KMS-11 (cell line): Measurements from ENCODE around the gene BAZ2B.

ENCODE experiments used
- H2AFZ ChIP-seq: fragments of 200-600 bp; sonication (generic); 2 replicates; pipeline ENCODE4 v1.6.1; 2016; ENCODE audit warnings: antibody characterized with exemption, mixed run types, low read depth
- H3K27ac ChIP-seq: fragments of 200-600 bp; sonication (generic); 2 replicates; pipeline ENCODE4 v1.6.1; 2016; ENCODE audit warnings: mild to moderate bottlenecking, mixed run types
- H3K27me3 ChIP-seq: fragments of 200-600 bp; sonication (generic); 2 replicates; pipeline ENCODE4 v1.6.1; 2017; ENCODE audit warnings: mild to moderate bottlenecking, low read depth, mixed run types, moderate library complexity; ENCODE audit not compliant: insufficient read depth
- H3K36me3 ChIP-seq: fragments of 200-600 bp; sonication (generic); 2 replicates; pipeline ENCODE4 v1.6.1; 2017; ENCODE audit warnings: mild to moderate bottlenecking, mixed run types; ENCODE audit not compliant: insufficient read depth
- H3K4me1 ChIP-seq: fragments of 200-600 bp; sonication (generic); 2 replicates; pipeline ENCODE4 v1.6.1; 2016; ENCODE audit warnings: mild to moderate bottlenecking, low read depth, mixed run types; ENCODE audit not compliant: poor library complexity, severe bottlenecking
- H3K4me2 ChIP-seq: fragments of 200-600 bp; sonication (generic); 2 replicates; pipeline ENCODE4 v1.7.0; 2016; ENCODE audit warnings: mild to moderate bottlenecking, mixed run types
- H3K4me3 ChIP-seq: fragments of 200-600 bp; sonication (generic); IDR thresholded peaks from 2 replicates; pipeline ENCODE4 v1.6.1; 2017; ENCODE audit warnings: low read depth, low read length, mixed read lengths; ENCODE audit not compliant: insufficient read depth
- H3K79me2 ChIP-seq: fragments of 200-600 bp; sonication (generic); 2 replicates; pipeline ENCODE4 v1.6.1; 2016; ENCODE audit warnings: low read depth, mixed run types; ENCODE audit not compliant: insufficient read depth
- H3K9ac ChIP-seq: fragments of 200-600 bp; sonication (generic); 2 replicates; pipeline ENCODE4 v1.6.1; 2016; ENCODE audit warnings: mild to moderate bottlenecking, mixed run types
- H4K20me1 ChIP-seq: fragments of 200-600 bp; sonication (generic); 2 replicates; pipeline ENCODE4 v1.6.1; 2016; ENCODE audit warnings: mild to moderate bottlenecking, mixed run types; ENCODE audit not compliant: insufficient read depth
- TF ChIP-seq, protein P1 (sequence below): fragments of 200-600 bp; sonication (generic); conservative IDR thresholded peaks from 2 replicates; pipeline ENCODE4 v1.6.1; 2017; ENCODE audit warnings: low read depth, mild to moderate bottlenecking, antibody characterized with exemption, low read length, moderate library complexity, mixed read lengths

Gene BAZ2B

DNA sequence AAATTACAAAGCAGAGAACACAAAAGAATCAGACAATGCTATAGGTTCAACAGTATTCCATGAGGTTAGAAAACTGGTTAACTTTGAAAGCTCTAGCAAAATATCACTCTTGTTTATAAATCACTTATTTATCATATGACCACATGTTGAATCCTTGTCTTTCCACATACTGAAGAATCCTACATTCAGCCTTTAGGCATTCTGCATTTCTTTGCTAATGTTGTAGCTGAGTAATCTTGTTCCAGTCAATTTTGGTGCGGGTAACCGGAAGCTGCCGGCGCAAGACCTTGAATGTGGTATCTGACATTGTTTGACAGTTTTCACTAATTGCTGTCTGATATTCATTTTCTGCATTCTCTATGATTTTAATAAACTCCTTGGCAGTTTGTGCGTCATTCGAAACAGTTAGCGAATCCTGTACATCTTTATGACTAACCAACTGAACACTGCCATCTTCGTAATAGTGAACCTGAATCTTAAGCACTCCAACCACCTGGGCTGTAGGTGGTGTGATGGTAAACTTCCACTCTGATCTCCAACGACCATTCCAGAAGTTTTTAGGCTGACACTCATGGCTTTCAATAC, 154.1 kb downstream of the BAZ2B start:
- H4K20me1 ChIP-seq, result no peaks in the 10 kb centered on the region
- H3K4me1 ChIP-seq, result no peaks in the 10 kb centered on the region
- no peak overlapping the region for H3K4me2 ChIP-seq
- TF ChIP-seq, protein P1, sequence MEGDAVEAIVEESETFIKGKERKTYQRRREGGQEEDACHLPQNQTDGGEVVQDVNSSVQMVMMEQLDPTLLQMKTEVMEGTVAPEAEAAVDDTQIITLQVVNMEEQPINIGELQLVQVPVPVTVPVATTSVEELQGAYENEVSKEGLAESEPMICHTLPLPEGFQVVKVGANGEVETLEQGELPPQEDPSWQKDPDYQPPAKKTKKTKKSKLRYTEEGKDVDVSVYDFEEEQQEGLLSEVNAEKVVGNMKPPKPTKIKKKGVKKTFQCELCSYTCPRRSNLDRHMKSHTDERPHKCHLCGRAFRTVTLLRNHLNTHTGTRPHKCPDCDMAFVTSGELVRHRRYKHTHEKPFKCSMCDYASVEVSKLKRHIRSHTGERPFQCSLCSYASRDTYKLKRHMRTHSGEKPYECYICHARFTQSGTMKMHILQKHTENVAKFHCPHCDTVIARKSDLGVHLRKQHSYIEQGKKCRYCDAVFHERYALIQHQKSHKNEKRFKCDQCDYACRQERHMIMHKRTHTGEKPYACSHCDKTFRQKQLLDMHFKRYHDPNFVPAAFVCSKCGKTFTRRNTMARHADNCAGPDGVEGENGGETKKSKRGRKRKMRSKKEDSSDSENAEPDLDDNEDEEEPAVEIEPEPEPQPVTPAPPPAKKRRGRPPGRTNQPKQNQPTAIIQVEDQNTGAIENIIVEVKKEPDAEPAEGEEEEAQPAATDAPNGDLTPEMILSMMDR, result no peak
- H3K36me3 ChIP-seq, result no peaks in the 10 kb centered on the region
- H3K79me2 ChIP-seq, result no peaks in the 10 kb centered on the region
- no peak overlapping the region for H3K9ac ChIP-seq
- no peaks in the 10 kb centered on the region for H3K27me3 ChIP-seq
- H2AFZ ChIP-seq, result no peak overlapping the region
- H3K4me3 ChIP-seq, result no peak overlapping the region
- no peak overlapping the region for H3K27ac ChIP-seq

DNA sequence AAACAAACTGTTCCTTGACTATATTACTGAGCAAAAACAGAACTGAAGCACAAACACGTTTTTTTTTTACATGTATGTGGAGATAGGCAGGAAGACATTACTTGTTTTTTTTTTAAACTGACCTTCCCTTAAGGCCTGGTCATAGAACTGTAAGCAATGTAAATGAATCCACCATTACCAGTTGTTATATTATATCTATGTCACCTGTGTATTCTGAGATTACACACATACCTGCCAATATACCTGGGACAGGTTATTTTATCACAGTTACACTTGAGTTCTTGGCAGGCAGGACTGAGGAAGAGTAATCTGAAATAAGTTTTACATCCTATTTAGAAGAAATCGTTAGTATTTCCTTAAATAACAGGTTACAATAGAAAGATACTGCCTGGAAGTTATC, 155.3 kb downstream of the BAZ2B start:
- Histone ChIP-seq H3K4me2 (no peak overlapping the region), H3K27me3 (no peaks in the 10 kb centered on the region), H3K36me3 (no peaks in the 10 kb centered on the region), H3K4me3 (no peak overlapping the region), H3K4me1 (no peaks in the 10 kb centered on the region), H3K27ac (no peak overlapping the region), H2AFZ (no peak overlapping the region), H3K79me2 (no peaks in the 10 kb centered on the region), H3K9ac (no peak overlapping the region), H4K20me1 (no peaks in the 10 kb centered on the region)
- TF ChIP-seq, protein P1, result no peak

DNA sequence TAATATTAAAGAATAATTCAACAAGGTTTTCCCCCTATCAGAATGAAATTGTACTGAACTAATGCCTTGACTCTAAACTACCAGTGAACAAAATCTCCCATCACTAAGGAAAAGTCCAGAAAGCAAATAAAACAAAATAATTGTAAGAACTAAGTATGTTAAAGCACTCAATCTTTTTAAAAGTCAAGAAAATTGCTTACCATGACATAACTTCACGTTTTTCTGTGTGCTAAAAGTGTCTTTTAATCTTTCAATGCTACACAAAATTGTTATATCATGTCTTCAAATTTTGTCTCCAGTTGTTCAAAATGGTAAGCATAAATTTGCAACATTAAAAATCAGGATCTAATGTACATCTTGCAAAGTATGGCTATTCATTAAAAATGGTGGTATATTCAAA, 156.1 kb downstream of the BAZ2B start:
- Histone ChIP-seq H3K36me3 (no peaks in the 10 kb centered on the region), H2AFZ (no peak overlapping the region), H4K20me1 (no peaks in the 10 kb centered on the region), H3K4me3 (no peak overlapping the region), H3K27ac (no peak overlapping the region), H3K9ac (no peak overlapping the region), H3K79me2 (no peaks in the 10 kb centered on the region), H3K4me1 (no peaks in the 10 kb centered on the region), H3K27me3 (no peaks in the 10 kb centered on the region), H3K4me2 (no peak overlapping the region)
- TF ChIP-seq, protein P1, result no peak

DNA sequence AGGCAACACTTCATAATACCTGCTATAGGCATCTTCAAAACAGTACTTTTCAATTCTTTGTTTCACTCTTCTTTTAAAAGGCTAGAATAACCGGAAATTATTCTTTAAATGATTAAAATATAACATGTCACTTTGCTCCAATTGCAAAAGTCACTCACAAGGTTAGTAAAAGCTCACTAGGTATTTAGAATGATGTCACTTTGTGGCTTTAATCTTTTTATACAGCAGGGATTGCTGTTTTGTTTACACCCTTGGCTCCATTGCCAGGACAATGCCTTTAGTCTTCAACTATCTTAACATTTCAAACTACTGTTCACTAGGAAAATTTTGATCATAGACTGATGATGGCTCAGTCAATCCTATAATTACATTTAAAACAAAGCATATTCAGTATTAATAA, 157.1 kb downstream of the BAZ2B start:
- H3K27ac ChIP-seq, result no peak overlapping the region
- H3K9ac ChIP-seq, result no peak overlapping the region
- no peak overlapping the region for H3K4me3 ChIP-seq
- no peaks in the 10 kb centered on the region for H3K79me2 ChIP-seq
- no peaks in the 10 kb centered on the region for H3K4me1 ChIP-seq
- no peaks in the 10 kb centered on the region for H3K27me3 ChIP-seq
- no peaks in the 10 kb centered on the region for H4K20me1 ChIP-seq
- TF ChIP-seq, protein P1, result no peak
- no peak overlapping the region for H2AFZ ChIP-seq
- H3K36me3 ChIP-seq, result no peaks in the 10 kb centered on the region
- no peak overlapping the region for H3K4me2 ChIP-seq
